PC-3 (cell line): ENCODE measurements around the gene BRCC3. TPM values are rescaled to one million over a fixed set of nuclear protein-coding genes. Genes with fewer than 3 reads are reported as not detected.

Experiments used
- ATAC-seq: fragments of 200-7000 bp; cut with Tn5 transposase; 2 replicates; pipeline ENCODE4 v1.9.1; 2020; ENCODE audit warnings: mild to moderate bottlenecking, moderate library complexity
- BruUV-seq: library from RNA; stranded (reverse); fragments of 400-500 nt; replicated peaks from 2 replicates; lab custom pipeline; 2021; lab: Mats Ljungman, UMichigan
- CTCF ChIA-PET: fragments of 300-600 bp; sonication (Branson Sonifier 250); formaldehyde crosslinking; loops from one replicate; lab custom pipeline; 2022; ENCODE audit warnings: antibody characterized with exemption; lab: Charles Lee
- POLR2A ChIA-PET: fragments of 300-600 bp; sonication (Branson Sonifier 250); formaldehyde crosslinking; loops from one replicate; lab custom pipeline; 2022; ENCODE audit warnings: antibody characterized with exemption; ENCODE audit not compliant: unreplicated experiment; lab: Charles Lee
- DNase-seq: peaks from one replicate; pipeline ENCODE4 v3.0.0-alpha.2; 2015
- H2AFZ ChIP-seq: fragments of 300-600 bp; sonication (generic); 2 replicates; pipeline ENCODE4 v1.6.0; 2016; ENCODE audit warnings: antibody characterized with exemption, low read length
- H3F3A ChIP-seq: fragments of 300-600 bp; sonication (generic); one replicate; pipeline ENCODE4 v1.6.0; 2017; ENCODE audit warnings: antibody characterized with exemption, low read length, control low read depth, mild to moderate bottlenecking; ENCODE audit not compliant: unreplicated experiment
- H3K27ac ChIP-seq: fragments of 300-600 bp; sonication (generic); 2 replicates; pipeline ENCODE4 v1.5.1; 2016; ENCODE audit warnings: mild to moderate bottlenecking, low read length
- H3K27me3 ChIP-seq: fragments of 300-600 bp; sonication (generic); 2 replicates; pipeline ENCODE4 v1.6.1; 2016; ENCODE audit warnings: low read length, mixed read lengths
- H3K36me3 ChIP-seq: fragments of 300-600 bp; sonication (generic); 2 replicates; pipeline ENCODE4 v1.6.1; 2016; ENCODE audit warnings: low read depth, mixed run types, low read length, mixed read lengths
- H3K4me1 ChIP-seq: fragments of 300-600 bp; sonication (generic); 2 replicates; pipeline ENCODE4 v1.5.1; 2016; ENCODE audit warnings: low read length; ENCODE audit not compliant: insufficient read depth
- H3K4me2 ChIP-seq: fragments of 300-600 bp; sonication (generic); 2 replicates; pipeline ENCODE4 v1.6.0; 2016; ENCODE audit warnings: low read length
- H3K4me3 ChIP-seq: fragments of 300-600 bp; sonication (generic); 2 replicates; pipeline ENCODE4 v1.5.1; 2016; ENCODE audit warnings: mild to moderate bottlenecking, low read length, mixed read lengths
- H3K79me2 ChIP-seq: fragments of 300-600 bp; sonication (generic); 2 replicates; pipeline ENCODE4 v1.6.1; 2017; ENCODE audit warnings: low read length, mixed read lengths
- H3K9ac ChIP-seq: fragments of 300-600 bp; sonication (generic); 2 replicates; pipeline ENCODE4 v1.6.0; 2016; ENCODE audit warnings: mild to moderate bottlenecking, low read length
- H3K9me2 ChIP-seq: fragments of 300-600 bp; sonication (generic); replicated peaks from 2 replicates; pipeline ENCODE4 v1.6.1; 2016; ENCODE audit warnings: mixed run types, low read length, mixed read lengths
- H3K9me3 ChIP-seq: fragments of 300-600 bp; sonication (generic); 2 replicates; pipeline ENCODE4 v1.6.1; 2016; ENCODE audit warnings: low read length, mixed read lengths
- H4K20me1 ChIP-seq: fragments of 300-600 bp; sonication (generic); 2 replicates; pipeline ENCODE4 v1.6.1; 2016; ENCODE audit warnings: low read length, mixed read lengths
- EZH2 ChIP-seq: fragments of 300-600 bp; sonication (generic); IDR thresholded peaks from one replicate; pipeline ENCODE4 v1.6.1; 2017; ENCODE audit warnings: antibody characterized with exemption, mild to moderate bottlenecking, low read length; ENCODE audit not compliant: unreplicated experiment
- EZH2phosphoT487 ChIP-seq: fragments of 300-600 bp; sonication (generic); IDR thresholded peaks from 2 replicates; pipeline ENCODE4 v1.6.1; 2018; ENCODE audit warnings: mild to moderate bottlenecking, antibody characterized with exemption, low read length, borderline replicate concordance
- intact Hi-C: fragments of 100-400 bp; cut with micrococcal nuclease; formaldehyde crosslinking; loops from 2 replicates; pipeline ENCODE4 v1.9.0; 2023
- total RNA-seq: library from RNA; depleted of rRNA; stranded (reverse); fragments of >200 nt; gene quantifications from 2 replicates; pipeline ENCODE4 v1.2.3, GENCODE V29; 2014
- TF ChIP-seq, protein P1 (sequence below): fragments of 300-600 bp; sonication (generic); conservative IDR thresholded peaks from 2 replicates; pipeline ENCODE4 v1.5.1; 2017; ENCODE audit warnings: antibody characterized with exemption, low read depth, mild to moderate bottlenecking, low read length

Gene BRCC3
- total RNA-seq, 1 experiment from 2014 or later, result 19.7 TPM

- Histone ChIP-seq H3K4me2 (no peak overlapping the region), H3K9me2 (no peaks in the 10 kb centered on the region), H4K20me1 (no peaks in the 10 kb centered on the region), H3K79me2 (no peaks in the 10 kb centered on the region), H2AFZ (no peak overlapping the region), H3K4me1 (no peaks in the 10 kb centered on the region), H3K4me3 (no peak overlapping the region), H3F3A (no peaks in the 10 kb centered on the region), H3K27ac (no peak overlapping the region), H3K27me3 (no peaks in the 10 kb centered on the region), H3K9ac (no peak overlapping the region), H3K36me3 (no peaks in the 10 kb centered on the region; the same call in 1 of the 2 replicates), H3K9me3 (no peaks in the 10 kb centered on the region)
- ChIA-PET POLR2A (no interaction called here), CTCF (no interaction called here)
- DNase-seq (peak; percentile 65), ATAC-seq (peak; percentile 66)
- TF ChIP-seq, protein P1, sequence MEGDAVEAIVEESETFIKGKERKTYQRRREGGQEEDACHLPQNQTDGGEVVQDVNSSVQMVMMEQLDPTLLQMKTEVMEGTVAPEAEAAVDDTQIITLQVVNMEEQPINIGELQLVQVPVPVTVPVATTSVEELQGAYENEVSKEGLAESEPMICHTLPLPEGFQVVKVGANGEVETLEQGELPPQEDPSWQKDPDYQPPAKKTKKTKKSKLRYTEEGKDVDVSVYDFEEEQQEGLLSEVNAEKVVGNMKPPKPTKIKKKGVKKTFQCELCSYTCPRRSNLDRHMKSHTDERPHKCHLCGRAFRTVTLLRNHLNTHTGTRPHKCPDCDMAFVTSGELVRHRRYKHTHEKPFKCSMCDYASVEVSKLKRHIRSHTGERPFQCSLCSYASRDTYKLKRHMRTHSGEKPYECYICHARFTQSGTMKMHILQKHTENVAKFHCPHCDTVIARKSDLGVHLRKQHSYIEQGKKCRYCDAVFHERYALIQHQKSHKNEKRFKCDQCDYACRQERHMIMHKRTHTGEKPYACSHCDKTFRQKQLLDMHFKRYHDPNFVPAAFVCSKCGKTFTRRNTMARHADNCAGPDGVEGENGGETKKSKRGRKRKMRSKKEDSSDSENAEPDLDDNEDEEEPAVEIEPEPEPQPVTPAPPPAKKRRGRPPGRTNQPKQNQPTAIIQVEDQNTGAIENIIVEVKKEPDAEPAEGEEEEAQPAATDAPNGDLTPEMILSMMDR, result peak; percentile 70
- no peak for TF ChIP-seq EZH2
- no TSS peak for BruUV-seq
- intact Hi-C loops, result loop anchor here (1.0 kb wide), 1 partner anchor 105 kb away; no protein-coding TSS in a partner anchor
Observed at GRCh38 chrX:155086202-155086840, 15.0 kb downstream of the BRCC3 start.

DNA sequence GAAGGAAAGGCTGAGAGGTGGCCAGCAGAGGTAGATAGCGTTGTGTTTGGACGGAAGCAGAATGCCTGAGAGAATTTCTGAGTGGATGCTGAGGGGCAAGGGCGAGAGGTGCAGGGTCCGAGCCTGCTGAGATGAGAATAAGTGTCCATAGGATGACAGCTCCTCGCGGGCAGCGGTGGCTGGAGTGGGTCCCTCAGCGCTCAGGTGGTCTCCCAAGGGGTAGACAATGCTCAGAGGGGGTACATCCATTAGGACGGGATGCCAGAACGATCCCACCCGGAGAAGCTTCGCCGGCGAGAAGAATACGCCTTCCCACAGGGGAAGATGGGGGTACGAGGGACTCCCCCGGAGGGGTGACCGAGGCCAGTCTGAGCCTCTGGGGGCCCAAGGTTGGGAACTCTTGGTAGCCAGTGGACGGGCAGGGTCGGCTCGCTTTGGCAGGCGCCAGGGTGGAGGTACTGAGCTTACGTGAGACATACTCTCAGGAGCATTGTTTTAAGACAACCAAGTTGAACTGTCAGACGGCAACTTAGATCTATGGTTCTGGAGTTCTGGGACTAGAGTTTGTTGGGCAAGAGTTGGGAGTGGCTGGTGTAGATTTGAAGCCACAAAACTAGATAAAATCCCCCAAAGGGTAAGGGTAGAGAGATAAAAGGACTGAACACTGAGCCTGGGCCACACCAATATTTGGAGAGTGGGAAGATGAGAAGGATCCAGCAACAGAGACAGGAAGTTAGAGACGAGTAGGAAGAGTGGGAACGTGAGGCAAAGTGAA, 15.8 kb downstream of the BRCC3 start:
- Histone ChIP-seq H3K27me3 (no peaks in the 10 kb centered on the region), H3K9ac (no peak overlapping the region), H3F3A (no peaks in the 10 kb centered on the region), H4K20me1 (no peaks in the 10 kb centered on the region), H2AFZ (no peak overlapping the region), H3K4me1 (no peaks in the 10 kb centered on the region), H3K36me3 (no peaks in the 10 kb centered on the region; the same call in 1 of the 2 replicates), H3K27ac (no peak overlapping the region), H3K4me2 (no peak overlapping the region), H3K79me2 (no peaks in the 10 kb centered on the region), H3K4me3 (no peak overlapping the region), H3K9me2 (no peaks in the 10 kb centered on the region), H3K9me3 (no peaks in the 10 kb centered on the region)
- DNase-seq (no peak), ATAC-seq (no peak)
- no TSS peak for BruUV-seq
- ChIA-PET CTCF (no interaction called here), POLR2A (no interaction called here)
- intact Hi-C loops, result loop anchor here (1.0 kb wide), 1 partner anchor 106 kb away; no protein-coding TSS in a partner anchor
- TF ChIP-seq EZH2, result no peak
- TF ChIP-seq, protein P1, result no peak
- TF ChIP-seq EZH2phosphoT487, result no peak
